Measurements from ENCODE around the gene HEATR9. TPM values are rescaled to one million over a fixed set of nuclear protein-coding genes. Genes with fewer than 3 reads are reported as not detected.

HEATR9 gene
- polyA plus RNA-seq, 3 donors: not detected

DNA sequence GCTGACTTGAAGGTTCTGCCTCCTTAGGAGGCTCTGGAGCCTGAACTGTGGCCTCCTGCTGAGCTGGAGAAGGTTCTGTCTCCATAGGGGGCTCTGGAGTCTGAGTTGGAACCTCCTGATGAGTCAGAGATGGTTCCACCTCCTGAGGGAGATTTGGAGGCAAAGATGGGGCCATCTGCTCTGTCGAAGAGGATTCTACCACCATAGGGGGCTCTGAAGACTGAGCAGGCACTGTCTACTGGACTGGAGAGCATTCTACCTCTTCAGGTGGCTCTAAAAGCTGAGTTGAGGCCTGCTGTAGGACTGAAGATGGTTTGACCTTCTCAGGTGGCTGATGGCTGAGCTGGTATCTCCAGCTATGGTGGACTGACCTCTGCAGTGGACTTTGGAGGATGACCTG is 45.7 kb upstream of the HEATR9 start:
- no peaks in the 10 kb centered on the region for H3K9me3 ChIP-seq (replicated peaks in 1 of 2; ENCODE audit: control insufficient read depth in 1 of 2, insufficient read depth in 1 of 2, low read length in 2 of 2)
- H3K36me3 Mint-ChIP-seq: peaks cover 2 to 7% of the 10 kb centered on the region in 2 donors
- no peak overlapping the region for H2AFZ ChIP-seq (ENCODE audit: insufficient read depth, low read depth, low read length, poor library complexity, severe bottlenecking)
- no peaks in the 10 kb centered on the region for H3K79me2 ChIP-seq (ENCODE audit: insufficient read depth, low read length)
- WGBS (ENCODE audit: insufficient coverage): 80% methylated on average over 1 of the region's 1 CpG
- no peaks in the 10 kb centered on the region for H3K4me1 ChIP-seq (ENCODE audit: control insufficient read depth in 1 of 2, insufficient read depth in 2 of 2, low read length in 2 of 2)
- no peak overlapping the region for H3K4me2 ChIP-seq (replicated peaks; ENCODE audit: extremely low read depth, low read length, poor library complexity, severe bottlenecking)
- H3K27me3 Mint-ChIP-seq (ENCODE audit: low read depth in 3 of 3): peaks cover 0 to 4% (median 0%) of the 10 kb centered on the region in 3 donors
- H3K4me1 Mint-ChIP-seq: peaks cover 7% of the 10 kb centered on the region
- no peak overlapping the region for H3K4me3 ChIP-seq (replicated peaks in 1 of 3; ENCODE audit: low read depth in 2 of 3, low read length in 3 of 3)
- H3K27ac ChIP-seq (ENCODE audit: low read depth in 1 of 2, low read length in 2 of 2): no peak overlapping the region
- peaks cover 0 to 3% (median 0%) of the 10 kb centered on the region in 7 donors for H3K9me3 Mint-ChIP-seq
- H3K9ac ChIP-seq (ENCODE audit: insufficient read depth, low read length, poor library complexity, severe bottlenecking): no peak overlapping the region
- TF ChIP-seq, protein P1, sequence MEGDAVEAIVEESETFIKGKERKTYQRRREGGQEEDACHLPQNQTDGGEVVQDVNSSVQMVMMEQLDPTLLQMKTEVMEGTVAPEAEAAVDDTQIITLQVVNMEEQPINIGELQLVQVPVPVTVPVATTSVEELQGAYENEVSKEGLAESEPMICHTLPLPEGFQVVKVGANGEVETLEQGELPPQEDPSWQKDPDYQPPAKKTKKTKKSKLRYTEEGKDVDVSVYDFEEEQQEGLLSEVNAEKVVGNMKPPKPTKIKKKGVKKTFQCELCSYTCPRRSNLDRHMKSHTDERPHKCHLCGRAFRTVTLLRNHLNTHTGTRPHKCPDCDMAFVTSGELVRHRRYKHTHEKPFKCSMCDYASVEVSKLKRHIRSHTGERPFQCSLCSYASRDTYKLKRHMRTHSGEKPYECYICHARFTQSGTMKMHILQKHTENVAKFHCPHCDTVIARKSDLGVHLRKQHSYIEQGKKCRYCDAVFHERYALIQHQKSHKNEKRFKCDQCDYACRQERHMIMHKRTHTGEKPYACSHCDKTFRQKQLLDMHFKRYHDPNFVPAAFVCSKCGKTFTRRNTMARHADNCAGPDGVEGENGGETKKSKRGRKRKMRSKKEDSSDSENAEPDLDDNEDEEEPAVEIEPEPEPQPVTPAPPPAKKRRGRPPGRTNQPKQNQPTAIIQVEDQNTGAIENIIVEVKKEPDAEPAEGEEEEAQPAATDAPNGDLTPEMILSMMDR (IDR thresholded peaks at IDR 0.05): no peak
- intact Hi-C loops (cut with micrococcal nuclease): no loop called here
- H3K36me3 ChIP-seq (replicated peaks in 1 of 2; ENCODE audit: control insufficient read depth in 1 of 2, insufficient read depth in 2 of 2, low read length in 2 of 2): no peaks in the 10 kb centered on the region
- H3K27ac Mint-ChIP-seq: no peak overlapping the region
- no peaks in the 10 kb centered on the region for H3K27me3 ChIP-seq (ENCODE audit: control insufficient read depth in 2 of 2, insufficient read depth in 2 of 2, low read length in 2 of 2)
- no peaks in the 10 kb centered on the region for H4K20me1 ChIP-seq (ENCODE audit: insufficient read depth, low read length)
- DNase-seq: no peak
- H3K4me3 Mint-ChIP-seq: no peak overlapping the region

DNA sequence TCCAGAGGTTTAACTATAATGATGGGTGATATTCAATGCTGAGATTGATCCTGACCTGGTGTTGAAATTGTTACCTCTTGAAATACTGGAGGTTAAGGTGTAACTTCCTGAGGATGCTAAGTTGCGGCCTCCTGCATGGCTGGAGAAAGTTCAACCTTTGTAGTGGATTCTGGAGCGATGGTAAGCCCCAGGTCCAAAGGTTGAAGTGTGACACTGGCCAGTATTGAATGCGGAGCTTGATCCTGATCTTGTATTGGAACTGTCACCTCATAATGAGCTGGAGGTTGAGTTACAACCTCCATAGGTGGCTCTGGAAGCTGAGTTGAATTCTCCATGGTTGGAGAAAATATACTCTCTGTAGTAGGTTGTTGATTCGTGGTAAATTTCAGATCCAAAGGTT is 44.9 kb upstream of the HEATR9 start:
- no peaks in the 10 kb centered on the region for H3K9me3 ChIP-seq (replicated peaks in 1 of 2; ENCODE audit: control insufficient read depth in 1 of 2, insufficient read depth in 1 of 2, low read length in 2 of 2)
- H3K4me2 ChIP-seq (replicated peaks; ENCODE audit: extremely low read depth, low read length, poor library complexity, severe bottlenecking): no peak overlapping the region
- H3K27ac Mint-ChIP-seq: no peak overlapping the region
- H3K36me3 Mint-ChIP-seq: peaks cover 2 to 7% of the 10 kb centered on the region in 2 donors
- H3K4me3 ChIP-seq (replicated peaks in 1 of 3; ENCODE audit: low read depth in 2 of 3, low read length in 3 of 3): no peak overlapping the region
- no peak overlapping the region for H2AFZ ChIP-seq (ENCODE audit: insufficient read depth, low read depth, low read length, poor library complexity, severe bottlenecking)
- no peaks in the 10 kb centered on the region for H3K27me3 ChIP-seq (ENCODE audit: control insufficient read depth in 2 of 2, insufficient read depth in 2 of 2, low read length in 2 of 2)
- TF ChIP-seq, protein P1 (IDR thresholded peaks at IDR 0.05): no peak
- H3K9me3 Mint-ChIP-seq: peaks cover 0 to 3% (median 0%) of the 10 kb centered on the region in 7 donors
- H4K20me1 ChIP-seq (ENCODE audit: insufficient read depth, low read length): no peaks in the 10 kb centered on the region
- WGBS (ENCODE audit: insufficient coverage): 91% methylated on average over 2 of the region's 4 CpGs
- H3K79me2 ChIP-seq (ENCODE audit: insufficient read depth, low read length): no peaks in the 10 kb centered on the region
- H3K4me3 Mint-ChIP-seq: no peak overlapping the region
- H3K36me3 ChIP-seq (replicated peaks in 1 of 2; ENCODE audit: control insufficient read depth in 1 of 2, insufficient read depth in 2 of 2, low read length in 2 of 2): no peaks in the 10 kb centered on the region
- H3K4me1 Mint-ChIP-seq: peaks cover 7% of the 10 kb centered on the region
- H3K9ac ChIP-seq (ENCODE audit: insufficient read depth, low read length, poor library complexity, severe bottlenecking): no peak overlapping the region
- no peak for DNase-seq
- H3K4me1 ChIP-seq (ENCODE audit: control insufficient read depth in 1 of 2, insufficient read depth in 2 of 2, low read length in 2 of 2): no peaks in the 10 kb centered on the region
- no peak overlapping the region for H3K27ac ChIP-seq (ENCODE audit: low read depth in 1 of 2, low read length in 2 of 2)
- H3K27me3 Mint-ChIP-seq (ENCODE audit: low read depth in 3 of 3): peaks cover 0 to 4% (median 0%) of the 10 kb centered on the region in 3 donors
- intact Hi-C loops (cut with micrococcal nuclease): no loop called here
